Kidney tubule cell (primary cell): ENCODE results near the gene IKZF4.
A peak's percentile ranks its signal among the peaks of the same experiment; 100 is the strongest.
"Not testable (repeated sequence)": the region's sequence is repeated elsewhere in the genome, so short reads cannot be mapped to it uniquely, and the experiment has no call there.

Source experiments
- DNase-seq: peaks from one replicate; pipeline ENCODE4 v3.0.0-alpha.2; 2018; ENCODE audit warnings: low spot score

Gene IKZF4

GRCh38 chr12:56040151-56040550 lies 19.3 kb downstream of the IKZF4 start:
- no peak for DNase-seq

GRCh38 chr12:56040963-56041551 lies 20.2 kb downstream of the IKZF4 start:
- DNase-seq, result no peak

GRCh38 chr12:56041552-56042429 lies 20.9 kb downstream of the IKZF4 start, which contains the start of gene RPS26:
RPS26 (plus strand) TSS chr12:56041918; CDS start chr12:56042167, 249 bp downstream.
- DNase-seq, result peak; percentile 100

GRCh38 chr12:56042430-56042813 lies 21.6 kb downstream of the IKZF4 start:
- DNase-seq, result not testable (repeated sequence)

- DNase-seq, result no peak
Measured at GRCh38 chr12:56042843-56043242, 22.0 kb downstream of the IKZF4 start.

GRCh38 chr12:56046027-56046780 lies 25.4 kb downstream of the IKZF4 start:
- DNase-seq, result no peak

- DNase-seq, result no peak
Measured at GRCh38 chr12:56053407-56053893, 32.6 kb downstream of the IKZF4 start.

GRCh38 chr12:56059964-56060363 lies 39.1 kb downstream of the IKZF4 start:
- DNase-seq, result peak; percentile 43

GRCh38 chr12:56061982-56062381 lies 41.1 kb downstream of the IKZF4 start:
- DNase-seq, result peak; percentile 69

- DNase-seq, result no peak
Measured at GRCh38 chr12:56062996-56063395, 42.2 kb downstream of the IKZF4 start.

- DNase-seq, result peak; percentile 50
Measured at GRCh38 chr12:56071648-56072047, 50.8 kb downstream of the IKZF4 start.

- no peak for DNase-seq
Measured at GRCh38 chr12:56074396-56074795, 53.6 kb downstream of the IKZF4 start.

- DNase-seq, result not testable (repeated sequence)
Measured at GRCh38 chr12:56077966-56078365, 57.1 kb downstream of the IKZF4 start.

GRCh38 chr12:56078427-56078826 lies 57.6 kb downstream of the IKZF4 start:
- DNase-seq, result no peak

GRCh38 chr12:56078931-56079722 lies 58.3 kb downstream of the IKZF4 start:
- peak; percentile 91 for DNase-seq

- peak; percentile 87 for DNase-seq
Measured at GRCh38 chr12:56079723-56080555, 59.1 kb downstream of the IKZF4 start, which contains the start of gene ERBB3. ERBB3 (plus strand) TSS chr12:56080165; CDS start chr12:56080301, 136 bp downstream.

- peak; percentile 63 for DNase-seq
Measured at GRCh38 chr12:56080556-56081138, 59.8 kb downstream of the IKZF4 start.

GRCh38 chr12:56081393-56082347 lies 60.8 kb downstream of the IKZF4 start:
- no peak for DNase-seq

GRCh38 chr12:56082382-56082781 lies 61.5 kb downstream of the IKZF4 start:
- no peak for DNase-seq
